OCI-LY1 (cell line): ENCODE data around the gene HSP90AB1.

Experiments
- H2AFZ ChIP-seq: fragments of 200-600 bp; sonication (generic), shearing (Covaris generic); 2 replicates; pipeline ENCODE4 v1.6.0; 2014; ENCODE audit warnings: antibody characterized with exemption, mild to moderate bottlenecking, low read length
- H3F3A ChIP-seq: fragments of 200-600 bp; sonication (generic), shearing (Covaris generic); 2 replicates; pipeline ENCODE4 v1.6.0; 2014; ENCODE audit warnings: mild to moderate bottlenecking, antibody characterized with exemption, low read length, moderate library complexity; ENCODE audit not compliant: insufficient read depth
- H3K27ac ChIP-seq: fragments of 200-600 bp; sonication (generic); 2 replicates; pipeline ENCODE4 v1.5.1; 2014; ENCODE audit warnings: low read length, mixed run types, mild to moderate bottlenecking, low read depth; ENCODE audit not compliant: poor library complexity, severe bottlenecking
- H3K27me3 ChIP-seq: fragments of 200-600 bp; sonication (generic); 2 replicates; pipeline ENCODE4 v1.6.0; 2014; ENCODE audit warnings: antibody characterized with exemption, mild to moderate bottlenecking, low read length, moderate library complexity; ENCODE audit not compliant: insufficient read depth
- H3K36me3 ChIP-seq: fragments of 200-600 bp; sonication (generic); 2 replicates; pipeline ENCODE4 v1.6.1; 2014; ENCODE audit warnings: mild to moderate bottlenecking, antibody characterized with exemption, low read length, moderate library complexity, mixed read lengths; ENCODE audit not compliant: insufficient read depth
- H3K4me1 ChIP-seq: fragments of 200-600 bp; sonication (generic); 2 replicates; pipeline ENCODE4 v1.5.1; 2014; ENCODE audit warnings: mild to moderate bottlenecking, low read length, moderate library complexity; ENCODE audit not compliant: insufficient read depth, severe bottlenecking
- H3K4me2 ChIP-seq: fragments of 200-600 bp; sonication (generic), shearing (Covaris generic); 2 replicates; pipeline ENCODE4 v1.6.1; 2014; ENCODE audit warnings: low read length
- H3K4me3 ChIP-seq: fragments of 200-600 bp; sonication (generic); 2 replicates; pipeline ENCODE4 v1.5.1; 2014; ENCODE audit warnings: low read length, low read depth, mild to moderate bottlenecking, mixed read lengths; ENCODE audit not compliant: poor library complexity, severe bottlenecking
- H3K79me2 ChIP-seq: fragments of 200-600 bp; shearing (Covaris generic); 2 replicates; pipeline ENCODE4 v1.6.1; 2016; ENCODE audit warnings: mixed run types, low read length, mixed read lengths; ENCODE audit not compliant: insufficient read depth
- H3K9ac ChIP-seq: fragments of 200-600 bp; sonication (generic), shearing (Covaris generic); 2 replicates; pipeline ENCODE4 v1.6.1; 2014; ENCODE audit warnings: mild to moderate bottlenecking, low read length, mixed read lengths
- H3K9me2 ChIP-seq: fragments of 200-600 bp; sonication (generic), shearing (Covaris generic); 2 replicates; pipeline ENCODE4 v1.6.1; 2014; ENCODE audit warnings: low read depth, mild to moderate bottlenecking, low read length, mixed read lengths
- H3K9me3 ChIP-seq: fragments of 200-600 bp; shearing (Covaris generic); 2 replicates; pipeline ENCODE4 v1.6.1; 2014; ENCODE audit warnings: low read length, mixed read lengths
- H4K20me1 ChIP-seq: fragments of 200-600 bp; sonication (generic), shearing (Covaris generic); 2 replicates; pipeline ENCODE4 v1.6.0; 2016; ENCODE audit warnings: mild to moderate bottlenecking, low read length; ENCODE audit not compliant: insufficient read depth
- CTCF ChIP-seq: fragments of 200-600 bp; sonication (generic), shearing (Covaris generic); IDR thresholded peaks from 2 replicates; pipeline ENCODE4 v1.5.1; 2017; ENCODE audit warnings: mild to moderate bottlenecking, antibody characterized with exemption, low read length, moderate library complexity, mixed read lengths
- EZH2 ChIP-seq: fragments of 200-600 bp; sonication (generic), shearing (Covaris generic); IDR thresholded peaks from 2 replicates; pipeline ENCODE4 v1.8.0; 2017; ENCODE audit warnings: borderline replicate concordance, mixed run types, mild to moderate bottlenecking, antibody characterized with exemption, low read length, moderate library complexity, mixed read lengths

The HSP90AB1 gene

GRCh38 chr6:44257025-44257752 is 10.3 kb downstream of the HSP90AB1 start, which contains the start of gene SLC35B2:
SLC35B2 (minus strand) TSS chr6:44257528; CDS start chr6:44257410, 118 bp downstream.
- peak within 1 kb of the TSS; percentile 95 for H3K4me3 ChIP-seq
- H3K27ac ChIP-seq: peak within 1 kb of the TSS; percentile 77
- H3K27me3 ChIP-seq: no peaks in the 10 kb centered on the region
- H4K20me1 ChIP-seq: no peaks in the 10 kb centered on the region
- H3K4me2 ChIP-seq: peak within 1 kb of the TSS; percentile 95
- TF ChIP-seq EZH2 (no peak), CTCF (peak; percentile 63)
- peak within 1 kb of the TSS; percentile 66; the same call in 1 of the 2 replicates for H2AFZ ChIP-seq
- no peaks in the 10 kb centered on the region for H3K9me2 ChIP-seq
- peak within 1 kb of the TSS; percentile 85 for H3K9ac ChIP-seq
- peaks cover 61% of the 10 kb centered on the region for H3K4me1 ChIP-seq
- H3F3A ChIP-seq: peaks cover 26% of the 10 kb centered on the region
- H3K79me2 ChIP-seq: no peaks in the 10 kb centered on the region
- no peaks in the 10 kb centered on the region for H3K9me3 ChIP-seq
- H3K36me3 ChIP-seq: peaks cover 54% of the 10 kb centered on the region

GRCh38 chr6:44257753-44258324 is 10.9 kb downstream of the HSP90AB1 start:
- Histone ChIP-seq H3K4me1 (peaks cover 68% of the 10 kb centered on the region), H3K27ac (peak overlapping the region; percentile 77), H3K4me3 (peak overlapping the region; percentile 95), H3K4me2 (peak overlapping the region; percentile 95), H3K27me3 (no peaks in the 10 kb centered on the region), H3K9me3 (no peaks in the 10 kb centered on the region), H3K9me2 (no peaks in the 10 kb centered on the region), H4K20me1 (no peaks in the 10 kb centered on the region), H3K9ac (peak overlapping the region; percentile 59; the same call in 1 of the 2 replicates), H2AFZ (no peak overlapping the region), H3F3A (peaks cover 23% of the 10 kb centered on the region), H3K36me3 (peaks cover 52% of the 10 kb centered on the region), H3K79me2 (no peaks in the 10 kb centered on the region)
- no peak; the same call in 1 of the 2 replicates for TF ChIP-seq CTCF
- TF ChIP-seq EZH2: no peak

- TF ChIP-seq CTCF (no peak), EZH2 (no peak)
- Histone ChIP-seq H3K27me3 (no peaks in the 10 kb centered on the region), H3K4me1 (peaks cover 73% of the 10 kb centered on the region), H3K36me3 (peaks cover 47% of the 10 kb centered on the region), H3K4me2 (no peak overlapping the region), H2AFZ (no peak overlapping the region), H4K20me1 (no peaks in the 10 kb centered on the region), H3F3A (peaks cover 18% of the 10 kb centered on the region), H3K9me2 (no peaks in the 10 kb centered on the region), H3K9me3 (no peaks in the 10 kb centered on the region), H3K79me2 (no peaks in the 10 kb centered on the region), H3K4me3 (no peak overlapping the region), H3K9ac (no peak overlapping the region; the same call in 1 of the 2 replicates), H3K27ac (peak overlapping the region; percentile 77)
Observed at GRCh38 chr6:44258325-44258863, 11.5 kb downstream of the HSP90AB1 start.
